ENCODE measurements around the gene DDX18.

GRCh38 chr2:117856415-117857210 lies 42.1 kb downstream of the DDX18 start:
- TF ChIP-seq, protein P1, sequence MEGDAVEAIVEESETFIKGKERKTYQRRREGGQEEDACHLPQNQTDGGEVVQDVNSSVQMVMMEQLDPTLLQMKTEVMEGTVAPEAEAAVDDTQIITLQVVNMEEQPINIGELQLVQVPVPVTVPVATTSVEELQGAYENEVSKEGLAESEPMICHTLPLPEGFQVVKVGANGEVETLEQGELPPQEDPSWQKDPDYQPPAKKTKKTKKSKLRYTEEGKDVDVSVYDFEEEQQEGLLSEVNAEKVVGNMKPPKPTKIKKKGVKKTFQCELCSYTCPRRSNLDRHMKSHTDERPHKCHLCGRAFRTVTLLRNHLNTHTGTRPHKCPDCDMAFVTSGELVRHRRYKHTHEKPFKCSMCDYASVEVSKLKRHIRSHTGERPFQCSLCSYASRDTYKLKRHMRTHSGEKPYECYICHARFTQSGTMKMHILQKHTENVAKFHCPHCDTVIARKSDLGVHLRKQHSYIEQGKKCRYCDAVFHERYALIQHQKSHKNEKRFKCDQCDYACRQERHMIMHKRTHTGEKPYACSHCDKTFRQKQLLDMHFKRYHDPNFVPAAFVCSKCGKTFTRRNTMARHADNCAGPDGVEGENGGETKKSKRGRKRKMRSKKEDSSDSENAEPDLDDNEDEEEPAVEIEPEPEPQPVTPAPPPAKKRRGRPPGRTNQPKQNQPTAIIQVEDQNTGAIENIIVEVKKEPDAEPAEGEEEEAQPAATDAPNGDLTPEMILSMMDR (conservative IDR thresholded peaks at IDR 0.05; ENCODE audit: low read depth, low read length), result no peak
- TF ChIP-seq EZH2 (IDR thresholded peaks at IDR 0.05; ENCODE audit: low read length, unreplicated experiment), result no peak
- no peak for TF ChIP-seq EZH2phosphoT487 (IDR thresholded peaks at IDR 0.05; ENCODE audit: borderline replicate concordance, low read length)

Measured in PC-3 (cell line).